GM18867 (cell line): ENCODE results near the gene SLX1A.
A peak's percentile ranks its signal among the peaks of the same experiment; 100 is the strongest.
"Not testable (repeated sequence)": the region's sequence is repeated elsewhere in the genome, so short reads cannot be mapped to it uniquely, and the experiment has no call there.

Experiments used
- ATAC-seq: cut with Tn5 transposase; IDR thresholded peaks from one replicate; pipeline ENCODE4 v1.9.1; 2021; ENCODE audit warnings: mild to moderate bottlenecking, moderate library complexity; ENCODE audit not compliant: unreplicated experiment

SLX1A gene

DNA sequence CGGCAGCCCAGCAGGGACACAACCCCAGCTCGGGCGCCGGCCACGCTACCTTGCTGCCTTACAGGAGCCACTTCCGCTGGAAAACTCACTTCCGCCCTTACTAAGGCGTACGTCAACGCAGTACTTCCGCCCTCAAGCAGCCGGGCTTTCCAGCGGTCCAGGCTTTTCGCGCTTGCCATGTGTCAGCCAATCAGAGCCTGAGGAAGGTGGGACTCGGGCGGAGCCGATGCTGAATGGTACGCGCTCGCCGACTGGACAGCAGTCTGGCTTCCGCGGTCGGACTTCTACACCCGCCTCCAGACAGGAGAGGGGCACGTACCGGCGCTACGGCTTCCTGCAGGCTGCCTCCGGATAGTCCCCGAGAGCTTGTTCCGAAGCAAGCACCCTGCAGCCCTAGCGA, at the start of gene SLX1A, which contains the start of gene BOLA2B:
TSS of gene SLX1A (plus strand) at position 261 of the 400 bp plus-strand sequence. CDS start 210 bp downstream, outside the sequence.
TSS of gene BOLA2B (minus strand) at position 52 of the 400 bp plus-strand sequence. CDS start 71 bp downstream, outside the sequence.
- peak; percentile 85 for ATAC-seq

DNA sequence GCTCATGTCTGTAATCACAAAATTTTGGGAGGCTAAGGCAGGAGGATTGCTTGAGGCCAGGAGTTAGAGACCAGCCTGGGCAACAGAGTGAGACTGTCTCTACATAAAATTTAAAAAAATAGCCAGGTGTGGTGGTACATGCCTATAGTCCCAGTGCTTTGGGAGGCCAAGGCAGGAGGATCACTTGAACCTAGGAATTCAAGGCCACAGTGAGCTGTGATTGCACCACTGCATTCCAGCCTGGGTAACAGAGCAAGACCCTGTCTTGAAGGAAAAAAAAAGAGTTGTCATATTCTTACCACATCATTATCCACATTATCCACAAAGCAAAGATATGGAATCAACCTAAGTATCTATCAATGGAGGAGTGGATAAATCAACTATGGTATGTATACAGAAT, 49.7 kb upstream of the SLX1A start:
- no peak for ATAC-seq

DNA sequence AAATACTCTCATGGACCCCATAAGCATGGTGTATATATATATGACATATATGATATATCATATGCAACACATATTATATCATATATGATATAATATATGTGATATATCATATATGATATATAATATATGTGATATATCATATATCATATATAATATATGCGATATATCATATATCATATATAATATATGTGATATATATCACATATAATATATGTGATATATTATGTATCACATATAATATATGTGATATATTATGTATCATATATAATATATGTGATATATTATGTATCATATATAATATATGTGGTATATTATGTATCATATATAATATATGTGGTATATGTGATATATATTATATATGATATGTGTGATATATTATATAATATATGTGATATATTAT, 48.8 kb upstream of the SLX1A start:
- ATAC-seq, result no peak

DNA sequence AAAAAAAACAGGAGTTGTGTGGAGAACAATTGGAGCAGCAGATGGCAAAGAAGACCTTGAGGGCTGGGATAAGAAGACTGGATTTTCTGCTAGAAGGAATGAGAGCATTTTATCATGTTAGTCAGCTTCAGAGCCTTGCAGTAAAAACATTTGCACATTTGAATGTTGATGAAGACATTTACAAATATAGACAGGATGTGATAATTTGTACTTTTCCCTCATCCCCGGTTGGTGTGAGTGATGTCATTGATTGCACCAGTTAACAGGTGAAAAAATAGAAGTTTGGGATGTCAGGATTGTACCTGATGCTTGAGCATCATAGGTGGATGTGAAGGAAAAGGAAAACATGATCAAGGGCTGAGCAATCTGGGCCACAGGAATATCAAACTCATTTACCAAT, 48.0 kb upstream of the SLX1A start:
- no peak for ATAC-seq

DNA sequence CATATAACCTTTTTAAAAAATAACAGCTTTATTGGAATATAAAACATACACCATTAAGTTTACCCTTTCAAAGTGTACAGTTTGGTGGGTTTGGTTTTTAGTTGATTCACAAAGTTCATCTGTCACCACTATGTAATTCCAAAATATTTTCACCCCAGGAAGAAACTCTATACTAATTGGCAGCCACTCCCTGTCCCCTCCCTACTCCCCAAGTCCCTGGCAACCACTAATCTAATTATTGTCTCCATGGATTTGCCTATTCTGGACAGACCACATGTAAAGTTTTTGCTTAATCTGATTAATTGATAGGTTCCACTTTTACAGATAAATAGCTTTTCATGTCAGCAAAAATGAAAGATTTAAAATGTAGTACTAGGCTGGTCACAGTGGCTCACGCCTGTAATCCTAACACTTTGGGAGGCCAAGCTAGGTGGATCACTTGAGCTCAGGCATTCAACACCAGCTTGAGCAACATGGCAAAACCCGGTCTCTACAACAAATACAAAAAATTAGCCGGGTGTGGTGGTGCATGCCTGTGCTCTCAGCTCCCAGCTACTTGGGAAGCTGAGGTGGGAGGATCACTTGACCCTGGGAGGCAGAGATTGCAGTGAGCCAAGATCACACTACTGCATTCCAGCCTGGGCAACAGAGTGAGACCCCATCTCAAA, 45.7 kb upstream of the SLX1A start:
- ATAC-seq, result no peak

DNA sequence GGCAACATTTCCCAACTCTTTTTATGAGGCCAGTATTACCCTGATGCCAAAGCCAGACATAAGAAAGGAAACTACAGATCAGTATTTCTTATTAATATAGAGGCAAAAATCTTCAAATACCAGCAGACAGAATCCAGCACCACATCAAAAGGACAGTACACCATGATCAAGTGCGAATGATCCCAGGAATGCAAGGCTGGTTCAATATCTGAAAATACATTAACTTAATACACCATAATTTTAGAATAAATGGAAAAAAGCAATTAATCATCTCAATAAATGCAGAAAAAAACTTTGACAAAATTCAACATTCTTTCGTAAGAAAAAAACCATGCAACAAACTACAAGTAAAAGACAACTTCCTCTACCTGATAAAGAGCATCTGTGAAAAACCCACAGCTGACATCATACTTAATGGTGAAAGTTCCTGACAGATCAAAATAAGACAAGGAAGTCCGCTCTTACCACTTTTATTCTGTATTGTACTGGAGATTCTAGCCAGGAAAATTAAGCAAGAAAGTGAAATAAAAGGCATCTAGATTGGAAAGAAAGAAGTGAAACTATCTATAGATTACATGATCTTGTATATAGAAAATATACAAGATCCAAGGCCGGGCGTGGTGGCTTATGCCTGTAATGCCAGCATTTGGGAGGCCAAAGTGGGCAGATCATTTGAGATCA, 44.3 kb upstream of the SLX1A start:
- no peak for ATAC-seq

DNA sequence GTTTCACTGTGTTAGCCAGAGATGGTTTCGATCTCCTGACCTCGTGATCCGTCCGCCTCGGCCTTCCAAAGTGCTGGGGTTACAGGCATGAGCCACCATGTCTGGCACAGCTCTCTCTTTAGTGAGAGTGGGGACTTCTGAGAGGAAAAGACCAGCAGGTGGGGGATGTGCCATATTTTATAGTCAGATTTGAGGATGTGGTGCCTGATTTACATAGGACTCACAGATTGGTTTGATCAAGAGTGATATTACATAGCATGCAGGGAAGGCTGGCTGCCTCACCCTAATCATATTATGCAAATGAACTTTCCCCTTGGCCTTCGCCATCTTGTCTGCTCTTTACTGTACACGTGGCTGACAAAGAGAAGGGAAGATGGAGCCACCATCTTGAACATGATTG, 42.6 kb upstream of the SLX1A start:
- ATAC-seq, result no peak

DNA sequence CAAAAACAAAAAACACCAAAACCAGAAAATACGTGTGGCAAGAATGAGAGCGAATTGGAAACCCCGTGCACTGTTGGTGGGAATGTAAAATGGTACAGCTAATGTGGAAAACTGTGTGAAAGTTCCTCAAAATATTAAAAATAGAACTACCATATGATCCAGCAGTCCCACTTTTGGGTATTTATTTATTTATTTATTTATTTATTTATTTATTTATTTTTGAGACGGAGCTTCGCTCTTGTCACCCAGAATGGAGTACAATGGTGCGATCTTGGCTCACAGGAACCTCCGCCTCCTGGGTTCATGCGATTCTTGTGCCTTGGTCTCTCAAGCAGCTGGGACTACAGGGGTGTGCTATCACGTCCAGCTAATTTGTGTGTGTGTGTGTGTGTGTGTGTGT, 41.2 kb upstream of the SLX1A start:
- ATAC-seq, result no peak

DNA sequence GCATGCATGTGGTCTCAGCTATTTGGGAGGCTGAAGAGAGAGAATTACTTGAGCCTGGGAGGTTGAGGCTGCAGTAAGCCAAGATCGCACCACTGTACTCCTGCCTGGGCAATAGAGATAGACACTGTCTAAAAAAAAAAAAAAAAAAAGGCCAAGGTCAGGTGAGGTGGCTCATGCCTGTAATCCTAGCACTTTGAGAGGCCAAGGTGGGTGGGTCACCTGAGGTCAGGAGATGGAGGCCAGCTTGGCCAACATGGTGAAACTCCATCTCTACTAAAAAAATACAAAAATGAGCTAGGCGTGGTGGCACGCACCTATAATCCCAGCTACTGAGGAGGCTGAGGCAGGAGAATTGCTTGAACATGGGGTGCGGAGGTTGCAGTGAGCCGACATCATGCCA, 38.5 kb upstream of the SLX1A start:
- ATAC-seq, result no peak

DNA sequence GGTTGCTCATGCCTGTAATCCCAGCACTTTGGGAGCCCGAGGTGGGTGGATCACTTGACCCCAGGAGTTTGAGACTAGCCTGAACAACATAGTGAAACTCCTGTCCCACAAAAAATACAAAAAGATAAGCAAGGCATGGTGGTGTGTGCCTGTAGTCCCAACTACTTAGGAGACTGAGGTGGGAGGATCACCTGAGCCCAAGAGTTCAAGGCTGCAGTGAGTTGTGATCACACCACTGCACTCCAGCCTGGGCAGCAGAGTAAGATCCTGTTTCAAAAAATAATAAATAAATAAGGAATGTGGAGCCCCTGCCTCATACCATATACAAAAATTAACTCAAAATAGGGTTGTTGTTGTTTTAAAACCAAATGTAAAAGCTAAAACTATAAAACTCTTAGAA, 36.5 kb upstream of the SLX1A start:
- no peak for ATAC-seq

DNA sequence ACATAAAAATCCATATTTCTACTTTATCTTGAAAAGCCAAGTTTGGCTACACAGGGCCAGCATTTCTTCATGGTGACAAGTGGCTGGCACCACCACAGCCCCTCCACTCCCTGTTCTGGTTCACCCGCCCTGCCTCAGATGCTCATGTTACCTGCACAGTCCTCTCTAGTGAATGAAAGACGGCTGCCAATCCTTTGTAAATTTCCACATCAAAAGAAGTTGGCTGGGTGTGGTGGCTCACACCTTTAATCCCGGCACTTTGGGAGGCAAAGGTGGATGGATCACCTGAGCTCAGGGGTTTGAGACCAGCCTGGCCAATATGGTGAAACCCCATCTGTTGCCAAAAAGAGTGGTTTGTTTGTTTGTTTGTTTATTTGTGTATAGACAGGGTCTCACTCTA, 30.1 kb upstream of the SLX1A start:
- no peak for ATAC-seq

DNA sequence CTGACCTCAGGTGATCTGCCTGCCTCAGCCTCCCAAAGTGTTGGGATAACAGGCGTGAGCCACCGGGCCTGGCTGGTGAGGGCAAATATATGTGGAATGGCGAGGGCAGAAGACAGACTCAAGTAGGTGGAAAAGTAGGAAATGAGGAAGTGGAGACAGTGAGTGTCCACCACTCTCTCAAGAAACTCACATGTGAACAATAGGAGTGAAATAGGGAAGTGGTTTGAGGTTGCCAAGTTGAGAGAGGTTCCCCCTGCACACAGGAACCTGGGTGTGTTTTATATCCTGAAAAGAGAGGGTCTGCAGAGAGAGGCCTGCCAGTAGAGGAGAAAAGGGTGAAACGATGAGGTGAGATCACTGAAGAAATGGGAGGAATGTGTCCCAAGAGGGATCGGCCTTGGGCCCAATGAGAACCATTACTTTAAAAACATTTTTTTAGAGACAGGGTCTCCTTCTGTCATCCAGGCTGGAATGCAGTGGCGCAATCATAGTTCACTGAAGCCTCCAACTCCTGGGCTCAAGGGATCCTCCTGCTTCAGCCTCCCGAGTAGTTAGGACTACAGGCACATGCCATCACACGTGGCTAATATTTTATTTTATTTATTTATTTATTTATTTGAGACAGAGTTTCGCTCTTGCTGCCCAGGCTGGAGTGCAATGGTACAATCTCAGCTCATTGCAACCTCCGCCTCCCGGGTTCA, 27.3 kb upstream of the SLX1A start:
- ATAC-seq, result no peak

DNA sequence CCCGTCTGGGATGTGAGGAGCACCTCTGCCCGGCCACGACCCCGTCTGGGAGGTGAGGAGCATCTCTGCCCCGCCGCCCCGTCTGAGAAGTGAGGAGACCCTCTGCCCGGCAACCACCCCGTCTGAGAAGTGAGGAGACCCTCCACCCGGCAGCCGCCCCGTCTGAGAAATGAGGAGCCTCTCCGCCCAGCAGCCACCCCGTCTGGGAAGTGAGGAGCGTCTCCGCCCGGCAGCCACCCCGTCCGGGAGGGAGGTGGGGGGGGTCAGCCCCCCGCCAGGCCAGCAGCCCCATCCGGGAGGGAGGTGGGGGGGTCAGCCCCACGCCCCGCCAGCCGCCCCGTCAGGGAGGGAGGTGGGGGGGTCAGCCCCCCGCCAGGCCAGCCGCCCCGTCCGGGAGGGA, 24.9 kb upstream of the SLX1A start:
- not testable (repeated sequence) for ATAC-seq

DNA sequence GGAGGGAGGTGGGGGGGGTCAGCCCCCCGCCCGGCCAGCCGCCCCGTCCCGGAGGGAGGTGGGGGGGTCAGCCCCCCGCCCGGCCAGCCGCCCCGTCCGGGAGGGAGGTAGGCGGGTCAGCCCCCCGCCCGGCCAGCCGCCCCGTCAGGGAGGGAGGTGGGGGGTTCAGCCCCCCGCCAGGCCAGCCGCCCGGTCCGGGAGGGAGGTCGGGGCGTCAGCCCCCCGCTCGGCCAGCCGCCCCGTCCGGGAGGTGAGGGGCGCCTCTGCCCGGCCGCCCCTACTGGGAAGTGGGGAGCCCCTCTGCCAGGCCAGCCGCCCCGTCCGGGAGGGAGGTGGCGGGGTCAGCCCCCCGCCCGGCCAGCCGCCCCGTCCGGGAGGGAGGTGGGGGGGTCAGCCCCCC, 24.3 kb upstream of the SLX1A start:
- ATAC-seq, result not testable (repeated sequence)

DNA sequence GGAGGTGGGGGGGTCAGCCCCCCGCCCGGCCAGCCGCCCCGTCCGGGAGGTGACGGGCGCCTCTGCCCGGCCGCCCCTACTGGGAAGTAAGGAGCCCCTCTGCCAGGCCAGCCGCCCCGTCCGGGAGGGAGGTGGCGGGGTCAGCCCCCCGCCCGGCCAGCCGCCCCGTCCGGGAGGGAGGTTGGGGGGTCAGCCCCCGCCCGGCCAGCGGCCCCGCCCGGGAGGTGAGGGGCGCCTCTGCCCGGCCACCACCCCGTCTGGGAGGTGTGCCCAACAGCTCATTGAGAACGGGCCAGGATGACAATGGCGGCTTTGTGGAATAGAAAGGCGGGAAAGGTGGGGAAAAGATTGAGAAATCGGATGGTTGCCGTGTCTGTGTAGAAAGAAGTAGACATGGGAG, 23.5 kb upstream of the SLX1A start:
- ATAC-seq, result not testable (repeated sequence)

DNA sequence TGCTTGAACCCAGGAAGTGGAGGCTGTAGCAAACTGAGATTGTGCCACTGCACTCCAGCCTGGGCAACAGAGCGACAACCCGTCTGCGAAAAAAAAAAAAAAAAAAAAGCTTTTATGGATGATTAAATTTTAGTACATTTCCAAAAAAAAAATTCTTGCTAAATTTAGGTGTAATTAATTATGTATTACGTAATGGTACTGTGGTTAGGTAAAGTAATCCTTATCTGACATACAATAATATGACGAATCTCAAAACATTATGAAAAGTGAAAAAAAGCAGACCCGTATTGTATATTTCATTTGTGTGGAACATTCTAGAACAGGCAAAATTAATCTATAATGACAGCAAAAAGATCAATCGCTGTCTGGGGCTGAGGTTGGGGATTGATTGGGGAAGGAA, 20.6 kb upstream of the SLX1A start:
- ATAC-seq, result no peak

DNA sequence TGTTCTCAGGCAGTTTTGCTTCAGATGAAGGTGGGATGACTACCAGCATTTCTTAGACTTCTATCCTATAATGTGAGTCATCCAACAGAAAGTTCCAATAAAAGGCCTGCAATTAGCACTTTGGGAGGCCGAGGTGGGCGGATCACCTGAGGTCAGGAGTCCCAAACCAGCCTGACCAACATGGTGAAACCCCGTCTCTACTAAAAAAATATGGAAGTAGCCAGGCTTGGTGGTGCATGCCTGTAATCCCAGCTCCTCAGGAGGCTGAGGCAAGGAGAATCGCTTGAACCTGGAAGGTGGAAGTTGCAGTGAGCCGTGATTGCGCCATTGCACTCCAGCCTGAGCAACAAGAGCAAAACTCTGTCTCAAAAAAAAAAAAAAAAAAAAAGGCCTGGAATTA, 16.8 kb upstream of the SLX1A start:
- ATAC-seq, result not testable (repeated sequence)

DNA sequence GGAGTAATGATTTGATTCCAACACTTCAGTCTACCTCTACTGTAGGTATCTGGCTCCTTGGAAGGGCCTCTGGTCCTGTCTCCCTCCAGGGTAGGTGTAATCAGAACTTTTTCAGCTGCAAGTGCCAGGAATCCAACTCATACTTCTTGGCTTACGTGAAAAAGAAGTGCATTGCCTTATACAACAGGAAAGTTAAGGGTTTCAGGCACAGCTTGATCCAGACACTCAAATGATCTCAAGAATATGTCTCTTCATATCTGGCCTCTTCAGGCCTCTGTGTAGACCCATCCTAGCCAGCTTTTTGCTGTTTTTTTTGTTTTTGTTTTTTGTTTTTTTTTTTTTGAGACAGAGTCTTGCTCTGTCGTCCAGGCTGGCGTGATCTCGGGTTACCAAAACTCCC, 14.5 kb upstream of the SLX1A start:
- ATAC-seq, result no peak

DNA sequence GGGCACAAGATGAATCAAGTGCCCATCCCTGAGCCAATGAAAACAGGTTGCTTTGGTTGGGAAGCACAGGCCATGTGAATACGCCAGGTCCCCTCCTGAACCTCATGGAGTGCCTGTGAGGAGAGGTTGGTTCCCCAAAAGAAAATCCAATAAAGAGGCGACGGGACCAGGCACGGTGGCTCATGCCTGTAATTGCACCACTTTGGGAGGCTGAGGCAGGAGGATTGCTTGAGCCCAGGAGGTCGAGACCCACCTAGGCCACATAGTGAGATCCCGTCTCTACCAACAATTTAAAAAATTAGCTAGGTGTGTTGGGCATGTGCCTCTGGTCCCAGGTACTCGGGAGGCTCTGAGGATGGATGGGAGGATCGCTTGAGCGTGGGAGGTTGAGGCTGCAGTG, 13.7 kb upstream of the SLX1A start:
- no peak for ATAC-seq

DNA sequence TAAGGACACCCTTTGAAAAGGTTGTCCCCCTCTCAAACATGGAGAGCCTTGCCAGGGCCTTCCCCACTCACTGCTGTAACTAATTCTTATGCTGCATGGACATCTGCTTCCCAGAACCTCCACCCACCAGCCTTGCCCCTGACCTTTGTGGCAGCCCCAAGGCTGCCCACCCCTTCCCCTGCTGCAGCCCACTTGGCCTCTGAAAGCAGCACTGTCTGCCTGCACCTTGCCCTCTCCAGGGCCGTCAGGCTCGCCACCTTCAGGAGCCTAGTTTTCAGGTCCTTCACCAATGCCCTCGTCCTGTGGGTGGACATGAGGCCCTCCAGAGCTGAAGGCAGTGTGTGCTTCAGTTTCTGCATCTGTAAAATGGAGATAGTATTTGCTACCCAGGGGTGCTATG, 12.9 kb upstream of the SLX1A start:
- ATAC-seq, result no peak

DNA sequence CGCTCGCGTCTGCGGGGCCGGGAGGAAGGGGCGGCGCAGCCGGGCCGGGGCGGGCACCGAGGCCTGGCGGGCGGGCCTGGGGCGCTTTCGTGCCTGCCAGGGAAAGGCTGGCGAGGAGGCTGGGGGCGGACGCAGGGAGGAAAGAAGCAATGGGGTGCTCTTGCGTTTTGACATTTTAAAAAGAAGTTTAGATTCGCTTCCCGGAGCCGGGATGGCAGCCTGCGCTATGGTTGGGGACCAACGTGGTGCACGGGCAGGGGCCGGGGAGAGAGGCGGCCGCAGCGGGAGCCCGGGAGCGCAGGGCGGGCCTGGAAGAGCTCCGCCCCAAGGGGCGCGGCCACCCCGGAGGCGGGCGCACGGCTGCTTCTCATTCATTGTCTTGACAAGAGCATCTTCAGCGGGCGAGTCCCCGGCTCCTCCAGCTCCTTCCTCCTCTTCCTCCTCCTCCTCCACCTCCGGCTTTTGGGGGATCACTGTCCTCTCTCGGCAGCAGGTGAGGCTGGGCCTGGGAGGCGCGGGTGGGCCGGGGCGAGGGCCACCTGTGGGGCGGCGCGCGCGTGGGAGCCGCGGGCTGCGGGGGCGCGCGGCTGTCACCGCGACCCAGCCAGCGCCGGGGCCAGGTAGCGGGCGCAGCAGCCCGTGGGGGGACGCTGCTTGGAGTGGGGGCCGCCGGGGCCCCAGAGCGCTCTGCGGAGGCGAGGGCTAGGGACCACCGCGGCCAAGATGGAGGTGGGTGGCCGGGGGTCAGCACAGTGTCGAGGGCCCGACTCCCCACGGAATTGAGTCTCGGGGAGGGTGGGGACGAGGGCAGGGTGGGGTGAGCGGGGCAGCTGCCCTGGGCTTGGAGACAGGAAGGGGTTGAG, 10.2 kb upstream of the SLX1A start, which contains the start of gene CORO1A:
TSS of gene CORO1A (plus strand) at position 370 of the 863 bp plus-strand sequence. CDS start 1,608 bp downstream, outside the sequence.
- ATAC-seq, result peak; percentile 43
